Endothelial cell of umbilical vein (primary cell): ENCODE data around the gene OR1I1. TPM values are rescaled to one million over a fixed set of nuclear protein-coding genes. Genes with fewer than 3 reads are reported as not detected.

ENCODE experiments used
- BruUV-seq: library from RNA; stranded (reverse); fragments of 400-500 nt; replicated peaks from 2 replicates; lab custom pipeline; 2021; lab: Mats Ljungman, UMichigan
- CTCF ChIA-PET: fragments of 300-600, 350-600 bp; sonication (Branson Sonifier 250); formaldehyde crosslinking; loops from one replicate; lab custom pipeline; 2021; ENCODE audit warnings: antibody characterized with exemption, inconsistent platforms; lab: Charles Lee
- POLR2A ChIA-PET: fragments of 300-600, 350-600 bp; sonication (Branson Sonifier 250); formaldehyde crosslinking; loops from one replicate; lab custom pipeline; 2021; ENCODE audit warnings: antibody characterized with exemption, inconsistent platforms; lab: Charles Lee
- DNase-seq: peaks from one replicate; pipeline ENCODE4 v3.0.0-alpha.2; 2011; ENCODE audit warnings: low read depth, low spot score
- FAIRE-seq: peaks from 2 replicates; lab custom pipeline; 2011; peaks lifted over from hg19 to GRCh38; lab: Jason Lieb, UNC
- H2AFZ ChIP-seq: 2 replicates; pipeline ENCODE4 v1.6.0; 2012; ENCODE audit warnings: low read depth, low read length, control low read depth, inconsistent platforms
- H3K27ac ChIP-seq: 2 replicates; pipeline ENCODE4 v1.5.1; 2011; ENCODE audit warnings: low read depth, mild to moderate bottlenecking, control low read depth, low read length, moderate library complexity; ENCODE audit not compliant: insufficient read depth
- H3K27me3 ChIP-seq, 2 experiments: 2 replicates each; pipeline versions ENCODE4 v1.6.0 to v1.6.1; 2011; ENCODE audit warnings: low read length in 2 of 2, mixed read lengths in 1 of 2; ENCODE audit not compliant: control insufficient read depth in 2 of 2, insufficient read depth in 2 of 2
- H3K36me3 ChIP-seq, 2 experiments: 2 replicates in 1 of 2; 3 replicates in 1 of 2; pipeline ENCODE4 v1.5.1; 2011; ENCODE audit warnings: low read length in 2 of 2, mild to moderate bottlenecking in 1 of 2, moderate library complexity in 1 of 2; ENCODE audit not compliant: control insufficient read depth in 2 of 2, insufficient read depth in 2 of 2; ENCODE audit errors: extremely low read depth in 1 of 2
- H3K4me1 ChIP-seq: 3 replicates; pipeline ENCODE4 v1.5.1; 2011; ENCODE audit warnings: mild to moderate bottlenecking, low read length; ENCODE audit not compliant: control insufficient read depth, insufficient read depth; ENCODE audit errors: extremely low read depth
- H3K4me2 ChIP-seq: 2 replicates; pipeline ENCODE4 v1.6.1; 2011; ENCODE audit warnings: low read length, control low read depth, mixed read lengths; ENCODE audit not compliant: insufficient read depth
- H3K4me3 ChIP-seq, 3 experiments: fragments of 200-600 bp in 1 of 3; sonication (generic), shearing (Covaris generic) in 1 of 3; replicated peaks in 1 of 3; 2 replicates each; pipeline ENCODE4 v1.5.1; 2011 to 2016; ENCODE audit warnings: control low read depth in 3 of 3, low read length in 3 of 3, mild to moderate bottlenecking in 2 of 3, inconsistent platforms in 1 of 3, low read depth in 1 of 3, moderate library complexity in 1 of 3; ENCODE audit not compliant: insufficient read depth in 1 of 3
- H3K79me2 ChIP-seq: 2 replicates; pipeline ENCODE4 v1.6.0; 2012; ENCODE audit warnings: low read length, inconsistent platforms; ENCODE audit not compliant: control insufficient read depth, insufficient read depth
- H3K9ac ChIP-seq: replicated peaks from 2 replicates; pipeline ENCODE3; 2011; ENCODE audit warnings: low read length, control low read depth; ENCODE audit not compliant: insufficient read depth; ENCODE audit errors: extremely low read depth
- H3K9me1 ChIP-seq: replicated peaks from 3 replicates; pipeline ENCODE4 v1.6.0; 2011; ENCODE audit warnings: mild to moderate bottlenecking, low read length; ENCODE audit not compliant: control insufficient read depth, insufficient read depth; ENCODE audit errors: extremely low read depth
- H3K9me3 ChIP-seq: replicated peaks from 2 replicates; pipeline ENCODE4 v1.5.1; 2012; ENCODE audit warnings: low read length, inconsistent platforms; ENCODE audit not compliant: control insufficient read depth, insufficient read depth
- H4K20me1 ChIP-seq: replicated peaks from 2 replicates; pipeline ENCODE3; 2011; ENCODE audit warnings: mild to moderate bottlenecking, low read length; ENCODE audit not compliant: control insufficient read depth, insufficient read depth; ENCODE audit errors: extremely low read depth
- CTCF ChIP-seq, 2 donors: IDR thresholded peaks; 1 replicate in 1 of 2; 2 replicates in 1 of 2; pipeline ENCODE4 v1.5.1; 2011; ENCODE audit warnings: low read length in 2 of 2, mild to moderate bottlenecking in 2 of 2, moderate library complexity in 2 of 2, control low read depth in 1 of 2, inconsistent platforms in 1 of 2, low read depth in 1 of 2; ENCODE audit not compliant: insufficient read depth in 1 of 2; ENCODE audit errors: extremely low read depth in 1 of 2
- EZH2 ChIP-seq: IDR thresholded peaks from 2 replicates; pipeline ENCODE4 v1.6.1; 2012; ENCODE audit warnings: borderline replicate concordance, low read depth, mild to moderate bottlenecking, moderate library complexity, low read length, inconsistent platforms; ENCODE audit not compliant: severe bottlenecking
- FOS ChIP-seq: IDR thresholded peaks from 2 replicates; pipeline ENCODE4 v1.6.1; 2011; ENCODE audit warnings: mild to moderate bottlenecking, low read length, moderate library complexity, borderline replicate concordance; ENCODE audit not compliant: insufficient read depth
- GATA2 ChIP-seq: IDR thresholded peaks from 2 replicates; pipeline ENCODE4 v1.7.0; 2011; ENCODE audit warnings: low read depth, mild to moderate bottlenecking, moderate library complexity, mixed read lengths, low read length; ENCODE audit not compliant: insufficient read length, insufficient read depth
- JUN ChIP-seq: IDR thresholded peaks from 2 replicates; pipeline ENCODE4 v1.6.1; 2011; ENCODE audit warnings: borderline replicate concordance, low read depth; ENCODE audit not compliant: insufficient read length, insufficient read depth
- MAX ChIP-seq: IDR thresholded peaks from 2 replicates; pipeline ENCODE4 v1.6.1; 2011; ENCODE audit not compliant: insufficient read depth, insufficient read length
- MYC ChIP-seq: IDR thresholded peaks from one replicate; pipeline ENCODE4 v1.6.1; 2011; ENCODE audit warnings: mild to moderate bottlenecking, low read depth, low read length
- POLR2A ChIP-seq: IDR thresholded peaks from 2 replicates; pipeline ENCODE4 v1.6.1; 2012; ENCODE audit warnings: low read depth, mild to moderate bottlenecking, control low read depth, low read length
- POLR2AphosphoS5 ChIP-seq: IDR thresholded peaks from 2 replicates; pipeline ENCODE4 v1.6.1; 2012; ENCODE audit warnings: low read depth, mild to moderate bottlenecking, control low read depth, low read length, moderate library complexity; ENCODE audit not compliant: insufficient read depth
- dilution Hi-C: fragments of 300-500 bp; cut with MboI; formaldehyde crosslinking; loops from one replicate; pipeline ENCODE4 v1.15.0; 2019; ENCODE audit warnings: low sequenced_read_pairs; ENCODE audit not compliant: extremely low pct_ligation_motif_present
- intact Hi-C: fragments of 100-400 bp; cut with micrococcal nuclease; formaldehyde crosslinking; loops from one replicate; pipeline ENCODE4 v1.10.0; 2022
- polyA plus RNA-seq, 4 experiments: library from polyadenylated mRNA; depleted of rRNA in 3 of 4; stranded (reverse) in 3 of 4; unstranded in 1 of 4; fragments of >200 nt; gene quantifications; 2 replicates each; pipeline versions ENCODE4 v1.2.1 to v1.2.3, GENCODE V29; 2011 to 2012; ENCODE audit warnings: missing spikeins in 1 of 4
- total RNA-seq: library from RNA; stranded (reverse); gene quantifications from 2 replicates; pipeline ENCODE4 v1.2.3, GENCODE V29; 2021

Gene OR1I1
- total and polyA plus RNA-seq, 2 donors (not counting 3 experiments of a cell fraction or from before 2014, with no cell fraction given), result not detected

GRCh38 chr19:15109768-15110417 lies 27.9 kb downstream of the OR1I1 start:
- H4K20me1 ChIP-seq, result no peaks in the 10 kb centered on the region
- intact Hi-C loops (loop anchor here (5.0 to 10.0 kb wide), 5 partner anchors 145 to 1075 kb away; partner anchors contain the start of genes AKAP8, AKAP8L, FAM32A and TECR), dilution Hi-C loops (no loop called here)
- TF ChIP-seq MYC (no peak), MAX (no peak), POLR2A (no peak), FOS (no peak), JUN (no peak)
- POLR2A ChIA-PET, result no interaction called here
- peaks cover 29 to 38% of the 10 kb centered on the region in 2 experiments for H3K36me3 ChIP-seq
- no peak overlapping the region for H3K9ac ChIP-seq
- DNase-seq (no peak), FAIRE-seq (no peak)
- H3K4me1 ChIP-seq, result peaks cover 8% of the 10 kb centered on the region
- H2AFZ ChIP-seq, result no peak overlapping the region
- H3K4me3 ChIP-seq, result no peak overlapping the region
- H3K27me3 ChIP-seq, result no peaks in the 10 kb centered on the region
- no peak overlapping the region for H3K4me2 ChIP-seq
- H3K79me2 ChIP-seq, result peaks cover 19% of the 10 kb centered on the region
- CTCF ChIA-PET, result interaction anchor here (0.7 kb wide), 2 partner anchors 10 to 45 kb away, joined by 3 to 5 read pairs; no protein-coding TSS in a partner anchor
- no TSS peak for BruUV-seq
- no peaks in the 10 kb centered on the region for H3K9me3 ChIP-seq
- no peaks in the 10 kb centered on the region for H3K9me1 ChIP-seq
- no peak overlapping the region for H3K27ac ChIP-seq

- ChIA-PET POLR2A (no interaction called here), CTCF (interaction anchor here (0.7 to 0.8 kb wide), 2 partner anchors 9 to 44 kb away, joined by 3 read pairs; no protein-coding TSS in a partner anchor)
- Histone ChIP-seq H3K27me3 (no peaks in the 10 kb centered on the region), H3K79me2 (peaks cover 19% of the 10 kb centered on the region), H2AFZ (no peak overlapping the region), H4K20me1 (no peaks in the 10 kb centered on the region), H3K4me3 (no peak overlapping the region), H3K36me3 (peaks cover 31 to 39% of the 10 kb centered on the region in 2 experiments), H3K9me3 (no peaks in the 10 kb centered on the region), H3K4me1 (peaks cover 8% of the 10 kb centered on the region), H3K27ac (no peak overlapping the region), H3K4me2 (no peak overlapping the region), H3K9me1 (no peaks in the 10 kb centered on the region), H3K9ac (no peak overlapping the region)
- no TSS peak for BruUV-seq
- dilution Hi-C loops, result no loop called here
- no peak for TF ChIP-seq POLR2A
- TF ChIP-seq EZH2, result no peak
- TF ChIP-seq MYC, result no peak
- no peak for TF ChIP-seq FOS
- TF ChIP-seq POLR2AphosphoS5, result no peak
- no peak for TF ChIP-seq MAX
- TF ChIP-seq CTCF (IDR thresholded peaks at IDR 0.05; ENCODE audit: extremely low read depth in 1 of 2, insufficient read depth in 1 of 2, low read depth in 1 of 2, low read length in 2 of 2), result no peak
- no peak for TF ChIP-seq GATA2
- no peak for TF ChIP-seq JUN
- DNase-seq (no peak), FAIRE-seq (no peak)
- intact Hi-C loops, result no loop called here
Observed at GRCh38 chr19:15110418-15110815, 28.4 kb downstream of the OR1I1 start.
